Right kidney (tissue), 1 donor: ENCODE measurements around the gene HLA-DQA2.
"Not testable (repeated sequence)": the region's sequence is repeated elsewhere in the genome, so short reads cannot be mapped to it uniquely, and the experiment has no call there.

Experiments used
- DNase-seq: peaks from one replicate; pipeline ENCODE4 v3.0.0-alpha.2; 2016

Gene HLA-DQA2

GRCh38 chr6:32779036-32779435 is 37.8 kb downstream of the HLA-DQA2 start:
- DNase-seq: no peak

- not testable (repeated sequence) for DNase-seq
These were observed 41.7 kb downstream of the HLA-DQA2 start for GRCh38 chr6:32782923-32783322.

GRCh38 chr6:32785781-32786533 is 44.8 kb downstream of the HLA-DQA2 start:
- DNase-seq: peak; percentile 9

GRCh38 chr6:32790306-32790705 is 49.1 kb downstream of the HLA-DQA2 start:
- no peak for DNase-seq

GRCh38 chr6:32792901-32793435 is 51.8 kb downstream of the HLA-DQA2 start:
- no peak for DNase-seq

- no peak for DNase-seq
These were observed 53.3 kb downstream of the HLA-DQA2 start for GRCh38 chr6:32794510-32794909.
